ENCODE results near the gene COL4A6. TPM values are rescaled to one million over a fixed set of nuclear protein-coding genes. Genes with fewer than 3 reads are reported as not detected.

Gene COL4A6
- total and polyA plus RNA-seq, 10 of the 15 experiments (the other 5 are each of a cell fraction or from before 2014, with no cell fraction given), result 0.02 to 0.56 (median 0.05) TPM; not detected in 3

GRCh38 chrX:108217876-108218275, 220.3 kb downstream of the COL4A6 start (continued):
- no peak for TF ChIP-seq ZBTB11 (CRISPR knock-in tag; IDR thresholded peaks at IDR 0.05)

- Histone ChIP-seq H3K9me3 (replicated peaks; ENCODE audit: control insufficient read depth, insufficient read depth, low read length) (no peaks in the 10 kb centered on the region), H3K27ac (ENCODE audit: control insufficient read depth, insufficient read depth) (no peak overlapping the region), H3K79me2 (ENCODE audit: control insufficient read depth, insufficient read depth, low read length) (no peaks in the 10 kb centered on the region), H3K4me1 (ENCODE audit: control insufficient read depth, insufficient read depth, low read length) (no peaks in the 10 kb centered on the region), H3K27me3 (replicated peaks in 1 of 2; ENCODE audit: control insufficient read depth in 2 of 2, insufficient read depth in 2 of 2, low read length in 1 of 2) (no peaks in the 10 kb centered on the region; a peak in 1 of 4 replicates), H3K9ac (ENCODE audit: control insufficient read depth, insufficient read depth, low read length) (no peak overlapping the region), H3K4me2 (ENCODE audit: control insufficient read depth, insufficient read depth) (no peak overlapping the region), H3K36me3 (ENCODE audit: control insufficient read depth in 2 of 2, insufficient read depth in 2 of 2, low read length in 1 of 2) (no peaks in the 10 kb centered on the region), H2AFZ (ENCODE audit: control insufficient read depth, low read depth, low read length) (no peak overlapping the region), H3K4me3 (no peak overlapping the region), H4K20me1 (ENCODE audit: control insufficient read depth, insufficient read depth) (no peaks in the 10 kb centered on the region)
- intact Hi-C loops (cut with micrococcal nuclease; ENCODE audit: unreplicated experiment) (no loop called here), in situ Hi-C loops (cut with MboI) (no loop called here)
- DNase-seq (ENCODE audit: low read depth, low spot score) (no peak), ATAC-seq (no peak), FAIRE-seq (no peak)
- no TSS peak for BruUV-seq (replicated peaks)
- ChIA-PET RAD21 (ENCODE audit: unreplicated experiment) (no interaction called here), CTCF (interaction anchor here (0.9 to 2.0 kb wide), 4 partner anchors 8 to 17 kb away, joined by 3 to 16 read pairs (median 4); no protein-coding TSS in a partner anchor), SMC1A (ENCODE audit: uncharacterized antibody, unreplicated experiment) (interaction anchor here (0.9 to 1.0 kb wide), 2 partner anchors 7 to 8 kb away, joined by 3 to 4 read pairs; no protein-coding TSS in a partner anchor), POLR2A (no interaction called here)
- TF ChIP-seq ZBTB11 (CRISPR knock-in tag; IDR thresholded peaks at IDR 0.05), result no peak
- TF ChIP-seq SIX5 (IDR thresholded peaks at IDR 0.05; ENCODE audit: low read depth, low read length, severe bottlenecking), result no peak
- no peak for TF ChIP-seq HDGF (IDR thresholded peaks at IDR 0.05)
- no peak for TF ChIP-seq ZNF384 (IDR thresholded peaks at IDR 0.05; ENCODE audit: borderline replicate concordance, low read depth, low read length)
- TF ChIP-seq ETV6 (conservative IDR thresholded peaks at IDR 0.05 in 1 of 2, IDR thresholded peaks at IDR 0.05 in 1 of 2; ENCODE audit: borderline replicate concordance in 1 of 2, low read depth in 1 of 2), result no peak
- TF ChIP-seq WRNIP1 (IDR thresholded peaks at IDR 0.05; ENCODE audit: borderline replicate concordance, low read depth, low read length), result no peak
- TF ChIP-seq TCF12 (IDR thresholded peaks at IDR 0.05; ENCODE audit: low read depth, low read length), result no peak
- 21% methylated on average over 3 of the region's 3 CpGs for WGBS (ENCODE audit: insufficient coverage, insufficient replicate concordance, low lambda C conversion rate, missing lambda C conversion rate)
These were observed 221.2 kb downstream of the COL4A6 start for GRCh38 chrX:108216919-108217571.
